ENCODE results near the gene SLC39A5. TPM values are rescaled to one million over a fixed set of nuclear protein-coding genes. Genes with fewer than 3 reads are reported as not detected.

SLC39A5 gene
- total and polyA plus RNA-seq, 2 experiments from 2014 or later = 167 to 179 TPM

- H3K27ac ChIP-seq = no peak overlapping the region
- H3K4me3 ChIP-seq = no peak overlapping the region
- H3K27me3 ChIP-seq = no peaks in the 10 kb centered on the region
- DNase-seq (ENCODE audit: low spot score) = no peak
- no peak overlapping the region for H2AFZ ChIP-seq
- H3K9me3 ChIP-seq (ENCODE audit: low read depth) = no peaks in the 10 kb centered on the region
- TF ChIP-seq EZH2 (IDR thresholded peaks at IDR 0.05; ENCODE audit: borderline replicate concordance) (no peak), EZH2phosphoT487 (IDR thresholded peaks at IDR 0.05; ENCODE audit: low read depth, severe bottlenecking, unreplicated experiment) (no peak), CTCF (IDR thresholded peaks at IDR 0.05; ENCODE audit: poor library complexity) (no peak)
- H4K20me1 ChIP-seq (ENCODE audit: insufficient read depth, poor library complexity, severe bottlenecking) = peaks cover 12% of the 10 kb centered on the region
- 39% methylated on average over 4 of the region's 4 CpGs for WGBS (ENCODE audit: low lambda C conversion rate, missing lambda C conversion rate)
- peak overlapping the region; percentile 93 for H3K4me2 ChIP-seq
- no peaks in the 10 kb centered on the region for H3K9me2 ChIP-seq (replicated peaks; ENCODE audit: insufficient read depth)
- peaks cover 31% of the 10 kb centered on the region for H3K79me2 ChIP-seq
- H3K36me3 ChIP-seq (replicated peaks; ENCODE audit: insufficient read depth, low read depth) = no peaks in the 10 kb centered on the region
- peaks cover 18% of the 10 kb centered on the region for H3K4me1 ChIP-seq (ENCODE audit: insufficient read depth)
Measured at GRCh38 chr12:56256326-56256960, 26.6 kb downstream of the SLC39A5 start.

- Histone ChIP-seq H3K36me3 (replicated peaks; ENCODE audit: insufficient read depth, low read depth) (no peaks in the 10 kb centered on the region), H3K27ac (peak overlapping the region; percentile 93)
- WGBS (ENCODE audit: low lambda C conversion rate, missing lambda C conversion rate) = 48% methylated on average over 8 of the region's 8 CpGs
Measured at GRCh38 chr12:56257071-56257470, 27.2 kb downstream of the SLC39A5 start.

GRCh38 chr12:56257491-56258067 lies 27.7 kb downstream of the SLC39A5 start:
- Histone ChIP-seq H3K4me2 (peak overlapping the region; percentile 93), H3K79me2 (peaks cover 31% of the 10 kb centered on the region), H3K4me1 (ENCODE audit: insufficient read depth) (peaks cover 18% of the 10 kb centered on the region), H3K9me3 (ENCODE audit: low read depth) (no peaks in the 10 kb centered on the region), H3K36me3 (replicated peaks; ENCODE audit: insufficient read depth, low read depth) (no peaks in the 10 kb centered on the region), H2AFZ (peak overlapping the region; percentile 99), H4K20me1 (ENCODE audit: insufficient read depth, poor library complexity, severe bottlenecking) (peaks cover 12% of the 10 kb centered on the region), H3K27me3 (no peaks in the 10 kb centered on the region), H3K9me2 (replicated peaks; ENCODE audit: insufficient read depth) (no peaks in the 10 kb centered on the region), H3K4me3 (peak overlapping the region; percentile 100), H3K27ac (peak overlapping the region; percentile 93)
- 1% methylated on average over 21 of the region's 27 CpGs for WGBS (ENCODE audit: low lambda C conversion rate, missing lambda C conversion rate)
- peak; percentile 61 for DNase-seq (ENCODE audit: low spot score)
- no peak for TF ChIP-seq EZH2 (IDR thresholded peaks at IDR 0.05; ENCODE audit: borderline replicate concordance)

More at GRCh38 chr12:56257071-56257470, 27.2 kb downstream of the SLC39A5 start:
- Histone ChIP-seq H4K20me1 (ENCODE audit: insufficient read depth, poor library complexity, severe bottlenecking) (peaks cover 12% of the 10 kb centered on the region), H3K4me1 (ENCODE audit: insufficient read depth) (peaks cover 18% of the 10 kb centered on the region), H3K4me2 (peak overlapping the region; percentile 93), H3K9me3 (ENCODE audit: low read depth) (no peaks in the 10 kb centered on the region), H3K27me3 (no peaks in the 10 kb centered on the region), H3K9me2 (replicated peaks; ENCODE audit: insufficient read depth) (no peaks in the 10 kb centered on the region), H2AFZ (no peak overlapping the region), H3K4me3 (peak overlapping the region; percentile 100), H3K79me2 (peaks cover 31% of the 10 kb centered on the region)
- no peak for DNase-seq (ENCODE audit: low spot score)
- TF ChIP-seq EZH2phosphoT487 (IDR thresholded peaks at IDR 0.05; ENCODE audit: low read depth, severe bottlenecking, unreplicated experiment) (no peak), EZH2 (IDR thresholded peaks at IDR 0.05; ENCODE audit: borderline replicate concordance) (no peak), CTCF (IDR thresholded peaks at IDR 0.05; ENCODE audit: poor library complexity) (no peak)

- H3K27ac ChIP-seq = peak within 1 kb of the TSS; percentile 93
- no peaks in the 10 kb centered on the region for H3K9me2 ChIP-seq (replicated peaks; ENCODE audit: insufficient read depth)
- H3K4me3 ChIP-seq = peak within 1 kb of the TSS; percentile 100
- DNase-seq (ENCODE audit: low spot score) = peak; percentile 94
- H3K4me1 ChIP-seq (ENCODE audit: insufficient read depth) = peaks cover 18% of the 10 kb centered on the region
- peak within 1 kb of the TSS; percentile 99 for H2AFZ ChIP-seq
- peaks cover 12% of the 10 kb centered on the region for H4K20me1 ChIP-seq (ENCODE audit: insufficient read depth, poor library complexity, severe bottlenecking)
- no peaks in the 10 kb centered on the region for H3K9me3 ChIP-seq (ENCODE audit: low read depth)
- no peaks in the 10 kb centered on the region for H3K36me3 ChIP-seq (replicated peaks; ENCODE audit: insufficient read depth, low read depth)
- WGBS (ENCODE audit: low lambda C conversion rate, missing lambda C conversion rate) = under 1% methylated on average over 50 of the region's 78 CpGs
- TF ChIP-seq EZH2phosphoT487 (IDR thresholded peaks at IDR 0.05; ENCODE audit: low read depth, severe bottlenecking, unreplicated experiment) (no peak), CTCF (IDR thresholded peaks at IDR 0.05; ENCODE audit: poor library complexity) (peak; percentile 60)
- H3K4me2 ChIP-seq = peak within 1 kb of the TSS; percentile 93
- no peaks in the 10 kb centered on the region for H3K27me3 ChIP-seq
- H3K79me2 ChIP-seq = peaks cover 31% of the 10 kb centered on the region
Measured at GRCh38 chr12:56258068-56258819, 28.4 kb downstream of the SLC39A5 start, which contains the start of gene ANKRD52. Gene ANKRD52 (minus strand): TSS chr12:56258384. CDS start chr12:56258269, 115 bp downstream.
